Muscle layer of duodenum (tissue), 2 donors: ENCODE measurements around the gene CPT2.
A peak's percentile ranks its signal among the peaks of the same experiment; 100 is the strongest.

Experiments
- H3K27ac ChIP-seq: one replicate; pipeline ENCODE4 v1.7.0; 2013; ENCODE audit warnings: mild to moderate bottlenecking, low read length
- H3K27me3 ChIP-seq: one replicate; pipeline ENCODE4 v1.7.0; 2013; ENCODE audit warnings: low read depth, mild to moderate bottlenecking, control low read depth, low read length
- H3K36me3 ChIP-seq, 2 donors: one replicate each; pipeline ENCODE4 v1.7.0; 2013; ENCODE audit warnings: low read length in 2 of 2, control low read depth in 1 of 2, mild to moderate bottlenecking in 1 of 2; ENCODE audit not compliant: insufficient read depth in 2 of 2, control insufficient read depth in 1 of 2
- H3K4me1 ChIP-seq, 2 donors: one replicate each; pipeline ENCODE4 v1.7.0; 2013; ENCODE audit warnings: low read length in 2 of 2, mild to moderate bottlenecking in 2 of 2, control low read depth in 1 of 2, moderate library complexity in 1 of 2; ENCODE audit not compliant: insufficient read depth in 2 of 2, control insufficient read depth in 1 of 2
- H3K4me3 ChIP-seq, 2 donors: one replicate each; pipeline ENCODE4 v1.7.0; 2013; ENCODE audit warnings: low read length in 2 of 2, low read depth in 1 of 2, mild to moderate bottlenecking in 1 of 2
- H3K9me3 ChIP-seq, 2 donors: one replicate each; pipeline ENCODE4 v1.7.0; 2013; ENCODE audit warnings: low read length in 2 of 2, control low read depth in 1 of 2, mild to moderate bottlenecking in 1 of 2; ENCODE audit not compliant: control insufficient read depth in 1 of 2
- donor health status: healthy.

CPT2 gene

DNA sequence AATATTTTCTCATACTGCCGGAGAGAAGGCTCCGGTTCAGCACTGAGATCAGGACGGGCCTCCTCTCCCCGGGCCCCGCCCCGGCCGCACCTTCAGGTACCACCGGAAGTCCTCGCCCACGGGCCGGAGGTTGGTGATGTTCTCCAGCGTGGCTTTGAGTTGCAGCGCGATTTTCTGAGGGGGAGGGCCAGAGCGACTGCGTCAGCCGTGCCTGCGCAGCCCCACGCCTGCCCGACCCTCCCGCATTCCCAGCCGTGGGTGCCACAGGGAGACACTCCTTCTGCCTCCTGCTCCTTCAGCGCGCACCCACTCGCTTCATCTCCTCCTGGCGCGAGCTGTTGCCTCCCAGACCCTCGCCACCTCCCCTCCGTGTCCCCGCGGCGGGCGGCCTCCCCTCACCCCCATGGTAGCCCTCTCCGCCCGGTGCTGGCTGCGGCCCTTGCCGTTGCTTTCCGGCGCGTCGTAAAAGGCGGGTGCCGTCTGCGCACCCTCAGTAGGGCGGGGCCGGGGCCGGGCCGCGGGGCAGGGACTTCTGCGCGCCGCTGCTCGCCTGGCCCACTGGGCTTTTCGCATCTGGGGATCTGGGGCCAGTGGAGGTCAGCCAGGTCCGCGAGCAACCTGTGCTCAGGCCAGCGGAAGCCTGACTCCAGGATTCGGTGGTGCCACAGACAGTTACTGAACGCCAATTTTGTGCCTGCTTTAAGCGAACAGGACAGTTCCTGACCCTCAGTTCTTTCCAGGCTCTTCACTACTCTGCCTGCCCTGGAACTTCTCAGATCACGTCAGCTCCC is 23.7 kb downstream of the CPT2 start, which contains the start of gene CZIB:
Gene CZIB, minus strand, starts transcription at position 464 of the 791 bp plus-strand sequence. Its CDS starts 59 bp downstream, at position 405.
- Histone ChIP-seq H3K27ac (peak within 1 kb of the TSS; percentile 89), H3K4me1 (peaks cover 11 to 13% of the 10 kb centered on the region in 2 donors), H3K9me3 (no peaks in the 10 kb centered on the region), H3K27me3 (no peaks in the 10 kb centered on the region), H3K4me3 (peak within 1 kb of the TSS; percentile 66 to 75), H3K36me3 (peaks cover 0 to 11% of the 10 kb centered on the region in 2 donors)

DNA sequence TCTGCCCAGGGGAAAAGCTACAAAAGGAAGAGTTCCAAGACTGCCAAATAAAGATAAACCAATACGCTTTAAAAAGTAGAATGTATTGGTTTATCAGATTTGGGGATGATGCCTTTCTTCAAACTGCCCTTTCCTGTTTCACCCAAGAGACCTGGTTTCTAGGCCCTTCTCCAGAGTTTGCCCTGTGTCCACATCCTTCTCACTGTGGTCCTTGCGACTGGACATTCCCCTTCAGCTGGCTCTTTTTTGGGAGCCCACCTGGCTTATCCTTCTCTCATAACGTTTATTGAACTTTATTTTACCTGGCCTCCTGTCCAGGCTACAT is 24.3 kb downstream of the CPT2 start:
- Histone ChIP-seq H3K9me3 (no peaks in the 10 kb centered on the region), H3K4me1 (peaks cover 11 to 13% of the 10 kb centered on the region in 2 donors), H3K27me3 (no peaks in the 10 kb centered on the region), H3K27ac (peak overlapping the region; percentile 89), H3K4me3 (peak overlapping the region; percentile 66 to 75), H3K36me3 (peaks cover 0 to 7% of the 10 kb centered on the region in 2 donors)

DNA sequence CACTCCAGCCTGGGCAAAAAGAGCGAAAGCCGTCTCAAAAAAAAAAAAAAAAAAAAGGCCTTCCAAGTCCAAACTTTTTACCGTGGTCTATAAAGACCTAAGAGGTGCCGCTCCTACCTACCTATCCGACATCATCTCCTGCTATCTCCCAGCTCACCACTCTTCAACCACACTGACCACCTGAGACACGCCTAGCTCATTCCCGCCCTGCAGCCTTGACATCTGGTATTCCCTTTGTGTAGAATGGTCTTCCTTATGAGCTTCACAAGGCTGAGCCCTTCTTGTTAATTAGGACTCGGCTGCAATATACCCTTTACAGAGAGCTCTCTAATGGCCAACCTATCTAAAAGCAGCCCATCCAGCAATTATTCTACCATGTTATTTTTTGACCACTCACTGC is 41.0 kb downstream of the CPT2 start:
- no peaks in the 10 kb centered on the region for H3K27me3 ChIP-seq
- peak overlapping the region; percentile 85 for H3K27ac ChIP-seq
- peak overlapping the region; percentile 83 to 100 for H3K4me3 ChIP-seq
- no peaks in the 10 kb centered on the region for H3K9me3 ChIP-seq
- peaks cover 16 to 23% of the 10 kb centered on the region in 2 donors for H3K4me1 ChIP-seq
- H3K36me3 ChIP-seq, result peaks cover 27 to 30% of the 10 kb centered on the region in 2 donors

DNA sequence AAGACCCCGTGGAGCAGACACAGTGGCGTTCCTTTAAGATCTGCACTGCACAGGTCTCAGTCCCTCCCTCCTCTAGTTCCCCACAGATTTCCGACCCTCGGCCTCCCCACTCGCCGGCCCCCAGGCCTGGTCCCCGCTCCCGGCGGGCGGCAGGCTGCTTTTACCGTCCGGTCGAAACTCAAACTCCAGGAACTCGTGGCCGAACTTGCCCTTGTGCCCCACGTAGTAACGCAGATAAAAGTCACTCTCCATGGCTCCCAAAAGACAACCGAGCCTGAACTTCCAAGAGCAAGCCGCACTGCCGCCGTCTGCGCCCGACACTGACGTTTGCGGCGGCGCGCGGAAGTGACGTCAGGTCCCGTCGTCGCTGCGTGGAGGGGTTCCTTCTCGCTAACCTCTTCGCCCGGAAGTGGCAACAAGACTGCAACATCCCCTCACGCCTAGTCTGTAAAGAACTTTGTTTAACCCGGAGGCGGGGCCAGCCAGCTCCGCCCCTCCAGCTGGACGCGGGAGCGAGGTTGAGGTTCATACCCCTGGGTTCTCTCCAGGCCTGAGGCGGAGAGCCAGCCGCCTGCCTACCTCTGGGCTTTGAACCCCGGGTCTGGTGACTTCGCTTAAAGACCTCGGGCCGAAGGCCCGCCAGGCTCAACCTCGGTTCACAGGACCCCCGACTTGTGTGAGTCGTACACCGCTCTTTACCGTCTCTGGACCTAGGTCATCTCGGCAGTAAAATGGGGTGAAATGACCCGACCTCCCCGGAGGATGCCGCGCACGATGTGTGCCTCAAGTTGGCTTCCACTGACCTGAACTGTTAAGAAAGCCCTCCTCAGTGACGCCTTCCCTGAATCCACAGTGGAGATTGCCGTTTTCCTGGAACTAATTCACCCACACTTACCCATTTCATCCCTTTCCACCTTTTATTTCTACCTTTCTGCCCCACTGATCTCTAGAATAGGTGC is 41.9 kb downstream of the CPT2 start, which contains the start of gene MAGOH:
Gene MAGOH, minus strand, starts transcription at position 322 of the 959 bp plus-strand sequence. Its CDS starts 70 bp downstream, at position 252.
- H3K9me3 ChIP-seq, result no peaks in the 10 kb centered on the region
- peak within 1 kb of the TSS; percentile 85 for H3K27ac ChIP-seq

DNA sequence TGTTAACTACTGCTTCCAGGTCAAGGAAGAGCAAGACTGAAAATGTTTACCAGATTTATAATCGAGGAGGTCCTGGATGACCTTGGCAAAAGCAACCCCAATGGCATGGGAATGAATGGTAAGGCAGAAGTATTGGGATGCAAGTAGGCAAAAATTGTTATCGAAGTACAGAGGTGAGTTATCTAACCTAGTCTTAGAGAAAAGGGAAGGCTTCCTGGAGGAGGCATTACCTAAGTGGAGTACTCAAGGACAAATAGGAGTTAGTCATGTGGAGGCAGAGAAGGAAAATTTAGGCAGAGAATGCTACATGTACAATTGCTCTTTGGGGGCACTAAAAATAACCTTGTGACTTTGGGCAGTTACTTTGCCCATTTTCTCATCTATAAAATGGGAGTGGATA is 45.2 kb downstream of the CPT2 start:
- Histone ChIP-seq H3K36me3 (no peaks in the 10 kb centered on the region), H3K4me3 (no peak overlapping the region), H3K27ac (no peak overlapping the region), H3K9me3 (no peaks in the 10 kb centered on the region), H3K27me3 (no peaks in the 10 kb centered on the region), H3K4me1 (peaks cover 7 to 15% of the 10 kb centered on the region in 2 donors)

More for the DNA sequence above, 41.9 kb downstream of the CPT2 start, which contains the start of gene MAGOH:
- H3K4me3 ChIP-seq, result peak within 1 kb of the TSS; percentile 83 to 100
- peaks cover 16 to 23% of the 10 kb centered on the region in 2 donors for H3K4me1 ChIP-seq
- H3K36me3 ChIP-seq, result peaks cover 23 to 25% of the 10 kb centered on the region in 2 donors
- no peaks in the 10 kb centered on the region for H3K27me3 ChIP-seq

DNA sequence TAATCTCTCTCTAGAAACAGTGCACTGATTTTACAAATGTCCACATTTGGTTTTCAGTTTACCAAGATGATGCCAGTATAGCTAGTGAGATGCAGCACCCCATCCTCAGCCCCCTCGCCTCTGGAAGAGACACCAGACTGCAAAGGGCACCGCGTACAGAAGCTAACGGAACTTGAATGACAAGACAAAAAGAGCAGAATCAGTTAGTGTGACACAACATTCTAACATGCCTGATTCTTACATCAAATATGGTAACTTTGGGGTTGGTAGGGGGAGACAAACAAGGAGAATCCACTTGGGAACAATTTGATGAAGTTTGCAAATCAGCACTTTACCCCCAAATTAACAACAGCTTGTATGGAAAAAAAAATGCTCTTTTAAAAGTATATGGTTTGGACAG is 45.8 kb downstream of the CPT2 start:
- Histone ChIP-seq H3K4me3 (no peak overlapping the region), H3K4me1 (peaks cover 7 to 10% of the 10 kb centered on the region in 2 donors), H3K27ac (no peak overlapping the region), H3K27me3 (no peaks in the 10 kb centered on the region), H3K9me3 (no peaks in the 10 kb centered on the region), H3K36me3 (no peaks in the 10 kb centered on the region)

DNA sequence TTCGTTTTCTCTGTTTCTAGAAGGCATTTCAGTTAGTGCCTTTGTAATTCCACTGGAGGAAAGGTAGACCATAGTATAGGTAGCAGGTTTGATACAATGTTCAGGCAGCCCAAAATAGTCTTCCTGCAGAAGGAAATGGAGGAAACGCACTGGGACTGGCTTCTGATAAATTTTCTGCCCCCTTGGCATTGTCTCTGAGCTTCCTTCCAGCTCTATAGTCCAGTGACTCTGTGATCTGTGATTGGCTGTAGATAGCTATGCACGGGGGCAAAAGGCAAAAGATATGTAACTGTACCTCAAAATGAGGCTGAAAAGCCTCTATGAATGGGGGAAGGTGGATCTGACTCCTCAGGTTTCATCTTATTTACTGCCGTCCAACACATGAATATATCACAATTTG is 47.5 kb downstream of the CPT2 start:
- no peaks in the 10 kb centered on the region for H3K9me3 ChIP-seq
- no peaks in the 10 kb centered on the region for H3K27me3 ChIP-seq
- H3K36me3 ChIP-seq, result no peaks in the 10 kb centered on the region
- H3K4me1 ChIP-seq, result peaks cover under 1% of the 10 kb centered on the region in 2 donors
- no peak overlapping the region for H3K27ac ChIP-seq
- no peak overlapping the region for H3K4me3 ChIP-seq

DNA sequence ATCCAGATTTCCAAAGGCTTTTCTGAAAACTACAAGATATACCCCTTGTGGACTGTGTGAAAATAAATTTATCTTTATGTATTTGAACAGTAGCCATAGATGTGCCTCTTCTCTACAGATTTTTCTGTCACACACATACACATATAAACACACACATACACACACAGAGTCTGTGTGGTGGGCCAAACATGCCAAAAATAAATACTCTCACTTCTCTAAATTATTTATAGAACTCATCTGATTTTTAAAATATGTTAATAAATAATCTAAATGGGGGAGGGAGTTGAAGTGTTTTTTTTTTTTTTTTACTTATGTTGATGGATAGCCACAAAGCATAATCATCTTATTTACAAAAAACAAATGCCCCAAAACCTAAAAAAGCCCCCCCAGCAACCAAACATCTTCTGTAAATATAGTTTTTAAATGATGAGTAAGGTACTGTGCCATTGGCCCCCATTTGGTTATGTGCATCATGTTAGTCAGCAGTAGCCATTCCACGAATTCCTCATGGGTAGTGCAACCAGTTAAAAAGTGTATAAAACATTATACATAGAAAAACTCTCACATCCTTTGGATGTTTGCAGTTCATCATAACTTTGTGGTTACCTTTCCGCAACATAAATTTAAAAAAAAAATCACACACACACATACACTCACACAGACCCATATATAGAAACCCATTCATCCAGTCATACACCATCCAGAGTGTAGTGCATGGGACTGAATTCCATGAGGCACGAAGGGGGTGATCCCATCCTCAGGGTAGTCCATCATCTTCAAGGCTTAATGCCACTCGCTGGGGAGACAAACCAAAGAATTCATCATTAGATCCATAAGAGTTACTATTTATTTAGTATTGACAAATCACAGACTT is 49.9 kb downstream of the CPT2 start:
- no peaks in the 10 kb centered on the region for H3K27me3 ChIP-seq
- no peaks in the 10 kb centered on the region for H3K4me1 ChIP-seq
- no peak overlapping the region for H3K4me3 ChIP-seq
- H3K36me3 ChIP-seq, result no peaks in the 10 kb centered on the region
- no peak overlapping the region for H3K27ac ChIP-seq
- no peaks in the 10 kb centered on the region for H3K9me3 ChIP-seq

DNA sequence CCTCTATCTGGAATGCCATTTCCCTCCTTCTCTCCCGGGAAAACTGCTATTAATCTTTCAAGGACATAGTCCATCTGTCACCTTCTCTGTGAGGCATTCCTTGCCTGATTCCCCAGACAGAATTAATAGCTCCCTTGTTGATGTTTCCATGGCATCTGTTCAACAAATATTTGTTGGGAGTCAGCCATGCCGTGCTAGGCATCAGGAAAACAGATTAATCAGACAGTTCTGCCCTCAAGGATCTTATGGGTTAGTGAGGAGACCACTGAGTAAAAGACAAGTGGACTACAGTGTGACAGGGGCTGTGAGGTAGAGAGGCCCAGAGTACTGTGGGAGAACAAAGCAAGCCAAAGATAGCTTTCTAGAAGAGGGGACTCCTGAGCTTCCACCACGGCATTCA is 53.1 kb downstream of the CPT2 start:
- no peaks in the 10 kb centered on the region for H3K9me3 ChIP-seq
- H3K4me3 ChIP-seq, result no peak overlapping the region
- no peak overlapping the region for H3K27ac ChIP-seq
- H3K4me1 ChIP-seq, result no peaks in the 10 kb centered on the region
- no peaks in the 10 kb centered on the region for H3K27me3 ChIP-seq
- H3K36me3 ChIP-seq, result no peaks in the 10 kb centered on the region

DNA sequence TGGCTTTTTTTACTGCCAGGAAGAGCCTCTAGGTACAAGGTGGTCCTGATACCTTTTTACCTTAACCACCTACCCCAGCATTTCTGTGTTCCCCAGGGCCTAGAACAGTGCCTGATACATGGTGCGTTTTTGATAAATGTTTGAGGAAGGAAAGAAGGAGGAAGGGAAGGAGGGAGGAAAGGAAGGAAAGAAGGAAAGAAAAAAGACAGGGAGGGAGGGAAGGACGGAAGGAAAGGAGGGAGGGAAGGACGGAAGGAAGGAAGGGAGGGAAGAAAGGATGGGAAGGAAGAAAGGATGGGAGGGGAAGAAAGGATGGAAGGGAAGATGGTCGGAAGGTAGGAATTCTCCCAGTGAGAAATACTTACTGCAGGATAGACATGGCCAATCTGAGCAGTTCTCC is 53.7 kb downstream of the CPT2 start:
- Histone ChIP-seq H3K36me3 (no peaks in the 10 kb centered on the region), H3K4me1 (no peaks in the 10 kb centered on the region), H3K27me3 (no peaks in the 10 kb centered on the region), H3K4me3 (no peak overlapping the region), H3K9me3 (no peaks in the 10 kb centered on the region), H3K27ac (no peak overlapping the region)
